ENCODE results near the gene GRM2.

DNA sequence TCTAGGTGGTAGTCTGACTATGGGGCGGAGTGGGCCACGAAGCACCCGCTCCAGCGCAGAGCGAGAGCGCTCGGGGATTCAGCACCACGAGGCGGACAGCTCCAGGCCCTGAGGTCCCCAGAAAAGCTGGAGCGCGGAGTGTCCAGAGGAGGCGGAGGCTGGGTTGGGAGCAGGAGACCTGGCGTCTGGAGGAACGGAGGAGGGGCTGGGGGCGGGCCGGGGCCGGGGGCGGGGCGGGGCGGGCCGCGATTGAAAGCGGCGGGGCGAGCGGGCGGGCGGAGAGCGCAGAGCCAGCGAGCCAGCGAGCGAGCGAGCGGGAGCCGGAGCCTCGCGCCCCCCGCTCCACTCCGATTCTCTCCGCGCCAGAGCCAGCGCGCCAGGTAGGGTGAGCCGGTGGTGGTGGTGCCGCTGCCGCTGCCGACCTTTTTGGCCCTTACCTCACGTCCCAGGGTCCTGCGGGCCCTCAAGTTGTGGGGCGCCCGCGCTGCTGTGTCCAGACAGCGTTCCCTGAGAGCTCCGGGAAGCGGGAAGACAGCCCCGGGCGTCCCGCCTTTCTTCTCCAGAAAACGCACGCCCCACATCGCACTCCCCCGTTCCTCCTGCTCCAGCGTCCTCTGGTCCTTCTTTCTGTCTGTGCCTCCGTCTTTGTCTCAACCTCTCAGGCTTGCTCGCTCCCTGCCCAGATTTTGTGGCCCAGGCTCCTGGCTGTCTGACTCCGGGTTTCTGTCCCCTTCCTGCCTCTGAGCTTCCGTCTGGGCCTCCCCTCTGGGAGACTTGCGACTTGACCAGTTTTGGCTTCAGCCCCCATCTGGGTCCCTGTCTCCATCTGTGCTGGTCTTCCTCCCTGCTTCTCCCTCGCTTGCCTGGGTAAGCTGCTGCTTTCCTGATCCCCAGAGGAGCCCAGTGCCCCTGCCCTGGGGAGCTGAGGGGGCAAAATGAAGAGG is at the start of gene GRM2:
- TF ChIP-seq, protein P1, sequence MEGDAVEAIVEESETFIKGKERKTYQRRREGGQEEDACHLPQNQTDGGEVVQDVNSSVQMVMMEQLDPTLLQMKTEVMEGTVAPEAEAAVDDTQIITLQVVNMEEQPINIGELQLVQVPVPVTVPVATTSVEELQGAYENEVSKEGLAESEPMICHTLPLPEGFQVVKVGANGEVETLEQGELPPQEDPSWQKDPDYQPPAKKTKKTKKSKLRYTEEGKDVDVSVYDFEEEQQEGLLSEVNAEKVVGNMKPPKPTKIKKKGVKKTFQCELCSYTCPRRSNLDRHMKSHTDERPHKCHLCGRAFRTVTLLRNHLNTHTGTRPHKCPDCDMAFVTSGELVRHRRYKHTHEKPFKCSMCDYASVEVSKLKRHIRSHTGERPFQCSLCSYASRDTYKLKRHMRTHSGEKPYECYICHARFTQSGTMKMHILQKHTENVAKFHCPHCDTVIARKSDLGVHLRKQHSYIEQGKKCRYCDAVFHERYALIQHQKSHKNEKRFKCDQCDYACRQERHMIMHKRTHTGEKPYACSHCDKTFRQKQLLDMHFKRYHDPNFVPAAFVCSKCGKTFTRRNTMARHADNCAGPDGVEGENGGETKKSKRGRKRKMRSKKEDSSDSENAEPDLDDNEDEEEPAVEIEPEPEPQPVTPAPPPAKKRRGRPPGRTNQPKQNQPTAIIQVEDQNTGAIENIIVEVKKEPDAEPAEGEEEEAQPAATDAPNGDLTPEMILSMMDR (IDR thresholded peaks at IDR 0.05) = no peak
- TF ChIP-seq POLR2A (IDR thresholded peaks at IDR 0.05) = no peak
